ENCODE measurements around the gene CACNA1A.

Gene CACNA1A

DNA sequence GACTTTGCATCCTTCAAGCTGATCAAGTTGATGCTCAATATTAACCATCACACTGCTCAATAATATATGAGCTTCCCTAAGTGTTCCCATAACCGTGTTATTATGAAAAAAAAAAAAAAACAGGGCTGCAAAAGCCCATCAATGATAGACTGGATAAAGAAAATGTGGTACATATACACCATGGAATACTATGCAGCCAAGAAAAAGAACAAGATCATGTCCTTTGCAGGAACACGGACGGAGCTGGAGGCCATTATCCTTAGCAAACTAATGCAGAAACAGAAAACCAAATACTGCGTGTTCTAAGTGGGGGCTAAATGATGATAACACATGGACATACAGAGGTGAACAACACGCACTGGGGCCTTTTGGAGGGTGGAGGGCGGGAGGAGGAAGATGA, 58.3 kb downstream of the CACNA1A start:
- FAIRE-seq (no peak), DNase-seq (ENCODE audit: insufficient read length, low spot score) (no peak)
- TF ChIP-seq CTCF (IDR thresholded peaks at IDR 0.05; ENCODE audit: insufficient read depth, missing control alignments), result no peak

DNA sequence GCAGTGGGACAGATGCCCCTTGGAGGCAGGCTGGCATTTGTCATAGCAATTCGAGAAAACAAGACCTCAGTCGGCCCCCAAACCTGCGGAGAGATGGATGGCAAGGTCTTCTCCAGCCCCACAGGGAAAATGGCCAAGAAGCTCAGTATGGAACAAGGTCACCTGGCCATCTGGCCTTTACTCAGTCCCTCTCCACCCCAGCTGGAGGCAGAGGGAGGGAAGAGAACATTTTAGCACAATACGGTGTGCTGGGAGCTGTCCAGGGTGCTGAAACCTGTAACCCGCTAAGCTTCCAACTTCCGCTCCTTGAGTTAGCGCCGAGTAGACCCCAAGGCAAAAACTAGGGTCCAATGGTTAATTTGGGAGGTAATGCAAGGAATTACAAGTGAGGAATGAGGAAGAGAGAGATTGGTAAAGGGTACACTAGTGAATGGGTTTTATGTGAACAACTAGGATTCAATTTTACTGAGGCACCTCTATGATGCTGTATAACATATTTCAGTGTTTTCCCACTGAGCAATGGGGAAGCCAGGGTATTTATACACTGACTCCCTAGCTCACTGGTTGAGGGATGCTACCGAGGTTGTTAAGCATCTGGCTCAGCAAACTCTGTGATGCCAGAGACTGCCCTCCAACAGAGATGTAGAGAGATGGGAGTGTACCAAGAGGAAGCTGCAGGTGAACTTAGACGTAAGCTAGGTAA, 64.3 kb downstream of the CACNA1A start:
- DNase-seq (ENCODE audit: insufficient read length, low spot score), result no peak
- no peak for FAIRE-seq
- TF ChIP-seq CTCF (IDR thresholded peaks at IDR 0.05; ENCODE audit: insufficient read depth, missing control alignments), result no peak

DNA sequence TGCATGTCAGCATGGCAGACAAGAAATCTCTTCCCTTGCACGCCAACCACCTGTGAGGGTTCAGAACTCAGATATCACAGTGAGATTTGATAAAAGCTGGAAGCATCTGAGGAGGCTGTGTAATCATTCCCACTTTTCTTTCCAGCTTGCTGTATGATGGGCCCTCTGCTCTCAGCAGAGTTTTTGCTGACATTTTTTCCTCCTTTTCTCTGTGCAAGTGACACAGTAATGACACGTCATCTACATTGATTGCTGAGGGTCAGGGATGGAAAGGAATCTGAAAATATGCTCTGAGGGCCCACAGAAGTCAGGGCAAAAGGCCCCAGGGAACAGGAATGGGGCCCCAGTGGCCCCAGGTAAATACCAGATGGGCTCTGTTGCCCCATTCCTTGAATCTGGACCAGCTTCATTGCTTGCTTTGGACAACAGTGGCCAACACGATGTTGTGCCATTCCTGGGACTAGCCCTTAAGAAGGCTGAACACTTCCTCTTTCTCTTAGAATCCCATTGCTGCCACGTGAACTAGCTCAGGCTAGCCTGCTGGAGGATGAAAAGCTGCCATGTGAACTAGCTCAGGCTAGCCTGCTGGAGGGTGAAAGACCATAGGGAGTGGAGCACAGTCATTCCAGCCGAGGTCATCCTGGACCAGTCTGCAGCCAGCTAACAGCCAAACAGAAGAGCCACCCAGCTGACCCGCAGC, 68.2 kb downstream of the CACNA1A start:
- TF ChIP-seq CTCF (IDR thresholded peaks at IDR 0.05; ENCODE audit: insufficient read depth, missing control alignments), result no peak
- DNase-seq (ENCODE audit: insufficient read length, low spot score) (no peak), FAIRE-seq (no peak)

- no peak for TF ChIP-seq CTCF (IDR thresholded peaks at IDR 0.05; ENCODE audit: insufficient read depth, missing control alignments)
- FAIRE-seq (no peak), DNase-seq (ENCODE audit: insufficient read length, low spot score) (no peak)
These were observed 69.9 kb downstream of the CACNA1A start for GRCh38 chr19:13436352-13436751.

DNA sequence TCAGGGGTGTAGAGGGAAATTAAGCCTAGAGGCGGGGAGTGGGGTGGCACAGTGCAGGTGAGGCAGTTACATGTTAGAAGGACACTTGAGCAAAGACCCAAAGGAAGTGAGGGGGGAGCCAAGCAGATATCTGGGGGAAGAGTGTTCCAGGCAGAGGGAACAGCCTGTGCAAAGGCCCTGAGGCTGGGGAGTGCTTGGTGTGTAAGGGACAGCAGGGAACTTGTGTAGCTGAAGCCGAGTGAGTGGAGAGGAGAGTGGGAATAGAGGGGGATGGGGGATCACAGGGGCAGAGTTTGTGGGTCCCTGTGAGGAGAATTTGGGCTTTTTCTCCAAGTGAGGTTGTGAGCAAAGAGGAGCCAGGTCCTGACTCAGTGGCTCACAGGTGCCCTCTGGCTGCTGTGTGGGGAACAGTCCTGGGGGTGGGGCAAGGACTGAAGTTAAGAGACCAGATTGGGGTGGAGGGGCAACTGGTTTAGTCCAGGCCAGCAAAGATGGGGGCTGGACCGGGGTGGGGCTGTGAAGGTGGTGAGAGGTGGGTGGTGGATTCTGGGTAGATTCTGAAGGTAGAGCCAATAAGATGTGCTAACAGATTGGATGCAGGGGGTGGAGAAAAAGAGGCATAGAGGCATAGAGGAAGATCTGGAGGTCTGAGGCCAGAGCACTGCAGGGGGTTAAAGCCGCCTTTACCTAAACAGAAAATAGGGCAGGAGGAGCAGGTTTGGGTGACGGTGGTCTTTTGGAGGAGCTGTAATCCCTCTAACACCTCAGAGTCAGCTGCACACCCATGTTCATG, 75.3 kb downstream of the CACNA1A start:
- peak; percentile 45 for TF ChIP-seq CTCF (IDR thresholded peaks at IDR 0.05; ENCODE audit: insufficient read depth, missing control alignments)
- DNase-seq (ENCODE audit: insufficient read length, low spot score) (no peak), FAIRE-seq (no peak)

DNA sequence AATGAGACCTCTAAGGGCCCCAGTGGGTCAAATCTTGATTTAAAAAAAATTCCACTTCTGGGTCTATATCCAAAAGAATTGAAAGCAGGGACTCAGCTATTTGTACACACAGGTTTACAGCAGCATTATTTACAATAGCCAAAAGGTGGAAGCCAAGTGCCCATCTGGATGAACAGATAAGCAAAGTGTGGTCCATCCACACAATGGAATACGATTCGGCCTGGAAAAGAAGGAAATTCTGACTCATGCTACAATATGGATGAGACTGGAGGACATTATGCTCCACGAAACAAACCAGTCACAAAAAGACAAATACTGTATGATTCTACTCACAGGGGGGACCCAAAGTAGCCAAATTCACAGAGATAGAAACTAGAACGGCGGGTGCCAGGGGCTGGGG, 76.7 kb downstream of the CACNA1A start:
- no peak for TF ChIP-seq CTCF (IDR thresholded peaks at IDR 0.05; ENCODE audit: insufficient read depth, missing control alignments)
- FAIRE-seq, result no peak
- DNase-seq (ENCODE audit: insufficient read length, low spot score), result no peak

All from D721Med (cell line).